Transverse colon (tissue), 4 donors: Measurements from ENCODE around the gene RNFT2.

Experiments used
- EP300 ChIP-seq: sonication (generic); formaldehyde crosslinking; IDR thresholded peaks from one replicate; pipeline ENCODE4 v1.6.1; 2017; ENCODE audit warnings: antibody characterized with exemption, low read depth
- POLR2AphosphoS5 ChIP-seq, 3 donors: sonication (generic); formaldehyde crosslinking; IDR thresholded peaks; one replicate each; pipeline ENCODE4 v1.6.1; 2016; ENCODE audit warnings: antibody characterized with exemption in 3 of 3
- TF ChIP-seq, protein P1 (sequence below), 5 experiments: fragments of 200-600 bp in 3 of 5; fragments of 450-650 bp in 2 of 5; sonication (generic) in 3 of 5; IDR thresholded peaks; 1 replicate in 2 of 5; 2 replicates in 3 of 5; pipeline ENCODE4 v1.5.1; 2016 to 2017; ENCODE audit warnings: antibody characterized with exemption in 5 of 5, inconsistent platforms in 3 of 5, mild to moderate bottlenecking in 2 of 5, moderate library complexity in 1 of 5

DNA sequence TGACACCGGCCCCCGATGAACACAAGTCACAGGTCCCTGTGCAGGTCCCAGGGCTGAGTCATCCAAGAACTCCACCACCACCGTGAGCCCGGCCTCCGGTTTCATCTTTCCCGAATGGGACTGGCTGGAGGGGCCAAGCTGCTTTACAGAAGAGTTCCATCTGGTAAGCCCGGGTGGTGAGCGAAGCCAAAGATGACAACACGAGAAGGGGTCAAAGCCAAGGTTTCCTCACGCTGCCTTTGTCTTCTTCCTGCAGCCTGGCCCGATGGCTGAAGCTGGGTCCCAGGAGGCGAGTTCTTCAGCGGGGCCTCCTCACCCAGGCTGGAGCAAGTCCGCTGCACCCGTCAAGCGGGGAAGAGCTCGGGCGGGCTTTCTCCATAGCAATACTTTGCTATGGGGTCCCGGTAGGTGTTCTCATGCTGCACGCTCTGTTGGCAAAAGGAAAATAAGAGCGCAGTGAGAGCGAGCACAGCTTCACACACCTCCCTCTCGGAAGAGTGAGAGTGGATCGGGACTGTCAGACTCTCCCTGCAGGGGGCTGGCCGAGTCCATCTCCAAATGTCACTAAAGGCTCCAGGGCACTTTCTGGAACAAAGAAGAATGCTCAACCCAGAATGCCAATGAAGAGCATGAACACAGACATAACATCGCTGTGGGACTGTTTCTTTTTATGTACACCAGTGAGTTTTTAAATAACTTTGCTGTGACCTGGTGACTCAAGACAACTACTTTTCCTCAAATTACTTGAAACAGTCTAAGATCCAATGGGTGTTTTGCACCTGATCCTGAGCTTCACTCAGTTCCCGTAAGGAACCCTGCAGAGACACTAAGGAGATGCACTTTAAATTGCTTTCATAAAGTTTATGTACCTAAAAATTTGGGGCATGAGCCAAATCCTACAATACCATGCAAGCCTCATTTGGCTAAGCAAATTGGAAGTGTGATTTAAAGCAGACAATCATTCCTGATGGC lies 20.4 kb upstream of the RNFT2 start:
- TF ChIP-seq, protein P1, sequence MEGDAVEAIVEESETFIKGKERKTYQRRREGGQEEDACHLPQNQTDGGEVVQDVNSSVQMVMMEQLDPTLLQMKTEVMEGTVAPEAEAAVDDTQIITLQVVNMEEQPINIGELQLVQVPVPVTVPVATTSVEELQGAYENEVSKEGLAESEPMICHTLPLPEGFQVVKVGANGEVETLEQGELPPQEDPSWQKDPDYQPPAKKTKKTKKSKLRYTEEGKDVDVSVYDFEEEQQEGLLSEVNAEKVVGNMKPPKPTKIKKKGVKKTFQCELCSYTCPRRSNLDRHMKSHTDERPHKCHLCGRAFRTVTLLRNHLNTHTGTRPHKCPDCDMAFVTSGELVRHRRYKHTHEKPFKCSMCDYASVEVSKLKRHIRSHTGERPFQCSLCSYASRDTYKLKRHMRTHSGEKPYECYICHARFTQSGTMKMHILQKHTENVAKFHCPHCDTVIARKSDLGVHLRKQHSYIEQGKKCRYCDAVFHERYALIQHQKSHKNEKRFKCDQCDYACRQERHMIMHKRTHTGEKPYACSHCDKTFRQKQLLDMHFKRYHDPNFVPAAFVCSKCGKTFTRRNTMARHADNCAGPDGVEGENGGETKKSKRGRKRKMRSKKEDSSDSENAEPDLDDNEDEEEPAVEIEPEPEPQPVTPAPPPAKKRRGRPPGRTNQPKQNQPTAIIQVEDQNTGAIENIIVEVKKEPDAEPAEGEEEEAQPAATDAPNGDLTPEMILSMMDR (IDR thresholded peaks at IDR 0.05), result no peak
- TF ChIP-seq POLR2AphosphoS5 (IDR thresholded peaks at IDR 0.05) (peak in 1 of 3 donors; percentile 8), EP300 (no peak)
